Muscle layer of duodenum (tissue), 2 donors: ENCODE data around the gene MAFB.

Experiments
- H3K27ac ChIP-seq: one replicate; pipeline ENCODE4 v1.7.0; 2013; ENCODE audit warnings: mild to moderate bottlenecking, low read length
- H3K27me3 ChIP-seq: one replicate; pipeline ENCODE4 v1.7.0; 2013; ENCODE audit warnings: low read depth, mild to moderate bottlenecking, control low read depth, low read length
- H3K36me3 ChIP-seq, 2 donors: one replicate each; pipeline ENCODE4 v1.7.0; 2013; ENCODE audit warnings: low read length in 2 of 2, control low read depth in 1 of 2, mild to moderate bottlenecking in 1 of 2; ENCODE audit not compliant: insufficient read depth in 2 of 2, control insufficient read depth in 1 of 2
- H3K4me1 ChIP-seq, 2 donors: one replicate each; pipeline ENCODE4 v1.7.0; 2013; ENCODE audit warnings: low read length in 2 of 2, mild to moderate bottlenecking in 2 of 2, control low read depth in 1 of 2, moderate library complexity in 1 of 2; ENCODE audit not compliant: insufficient read depth in 2 of 2, control insufficient read depth in 1 of 2
- H3K4me3 ChIP-seq, 2 donors: one replicate each; pipeline ENCODE4 v1.7.0; 2013; ENCODE audit warnings: low read length in 2 of 2, low read depth in 1 of 2, mild to moderate bottlenecking in 1 of 2
- H3K9me3 ChIP-seq, 2 donors: one replicate each; pipeline ENCODE4 v1.7.0; 2013; ENCODE audit warnings: low read length in 2 of 2, control low read depth in 1 of 2, mild to moderate bottlenecking in 1 of 2; ENCODE audit not compliant: control insufficient read depth in 1 of 2
- donor health status: healthy.

MAFB gene

DNA sequence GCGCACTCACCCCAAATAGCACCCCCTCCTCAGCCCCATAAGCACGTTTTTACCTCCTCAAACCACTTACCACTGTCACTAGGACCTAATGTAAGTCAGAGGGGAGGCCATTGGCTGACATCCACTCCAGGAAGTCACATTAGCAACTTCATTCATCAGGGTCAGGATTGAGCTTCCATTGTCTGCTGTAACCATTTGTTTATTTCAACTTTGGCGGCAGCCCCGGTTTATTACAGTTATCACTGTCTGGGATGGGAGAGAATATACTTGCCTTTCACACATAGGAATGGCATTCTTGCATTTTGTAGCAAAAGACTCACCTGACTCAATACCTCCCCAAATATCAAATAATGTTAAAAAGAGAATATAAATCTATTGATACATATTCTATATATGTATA lies 38.3 kb downstream of the MAFB start:
- H3K27ac ChIP-seq = no peak overlapping the region
- no peaks in the 10 kb centered on the region for H3K27me3 ChIP-seq
- H3K4me1 ChIP-seq = no peaks in the 10 kb centered on the region

GRCh38 chr20:40648210-40649072 lies 40.6 kb downstream of the MAFB start:
- no peaks in the 10 kb centered on the region for H3K4me1 ChIP-seq
- H3K27me3 ChIP-seq = no peaks in the 10 kb centered on the region
- no peaks in the 10 kb centered on the region for H3K9me3 ChIP-seq
- H3K4me3 ChIP-seq = no peak overlapping the region
- H3K36me3 ChIP-seq = no peaks in the 10 kb centered on the region
- H3K27ac ChIP-seq = no peak overlapping the region

More for the DNA sequence above, 38.3 kb downstream of the MAFB start:
- H3K4me3 ChIP-seq = no peak overlapping the region
- H3K36me3 ChIP-seq = no peaks in the 10 kb centered on the region
- H3K9me3 ChIP-seq = no peaks in the 10 kb centered on the region

GRCh38 chr20:40646813-40647212 lies 42.2 kb downstream of the MAFB start:
- no peak overlapping the region for H3K27ac ChIP-seq
- H3K36me3 ChIP-seq = no peaks in the 10 kb centered on the region
- H3K9me3 ChIP-seq = no peaks in the 10 kb centered on the region
- H3K4me1 ChIP-seq = no peaks in the 10 kb centered on the region
- no peaks in the 10 kb centered on the region for H3K27me3 ChIP-seq
- H3K4me3 ChIP-seq = no peak overlapping the region

DNA sequence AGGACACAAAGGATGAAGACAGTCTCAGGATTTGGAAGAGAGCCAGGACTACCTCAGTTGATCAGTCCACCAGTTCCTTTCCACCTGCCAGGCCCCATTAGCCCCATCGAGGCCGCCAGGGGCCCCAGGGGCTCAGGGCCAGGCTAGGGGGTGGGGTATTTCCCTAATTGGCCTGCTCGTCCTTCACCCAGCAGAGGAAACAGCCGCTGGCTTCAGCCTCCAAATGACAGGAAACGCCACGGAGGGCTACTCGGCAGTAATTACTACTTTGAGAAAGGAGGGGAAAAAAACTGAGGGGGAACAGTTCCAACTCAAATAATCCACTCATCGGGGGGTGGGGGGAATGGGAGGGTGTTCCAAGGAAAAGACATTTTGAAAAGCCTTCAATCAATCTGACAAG lies 42.7 kb downstream of the MAFB start:
- Histone ChIP-seq H3K36me3 (no peaks in the 10 kb centered on the region), H3K27ac (no peak overlapping the region), H3K9me3 (no peaks in the 10 kb centered on the region), H3K27me3 (no peaks in the 10 kb centered on the region), H3K4me1 (no peaks in the 10 kb centered on the region), H3K4me3 (no peak overlapping the region)

- H3K4me1 ChIP-seq = no peaks in the 10 kb centered on the region
- H3K4me3 ChIP-seq = no peak overlapping the region
- no peaks in the 10 kb centered on the region for H3K27me3 ChIP-seq
- H3K27ac ChIP-seq = no peak overlapping the region
- no peaks in the 10 kb centered on the region for H3K9me3 ChIP-seq
- H3K36me3 ChIP-seq = no peaks in the 10 kb centered on the region
These were observed 44.2 kb downstream of the MAFB start for GRCh38 chr20:40644863-40645262.

DNA sequence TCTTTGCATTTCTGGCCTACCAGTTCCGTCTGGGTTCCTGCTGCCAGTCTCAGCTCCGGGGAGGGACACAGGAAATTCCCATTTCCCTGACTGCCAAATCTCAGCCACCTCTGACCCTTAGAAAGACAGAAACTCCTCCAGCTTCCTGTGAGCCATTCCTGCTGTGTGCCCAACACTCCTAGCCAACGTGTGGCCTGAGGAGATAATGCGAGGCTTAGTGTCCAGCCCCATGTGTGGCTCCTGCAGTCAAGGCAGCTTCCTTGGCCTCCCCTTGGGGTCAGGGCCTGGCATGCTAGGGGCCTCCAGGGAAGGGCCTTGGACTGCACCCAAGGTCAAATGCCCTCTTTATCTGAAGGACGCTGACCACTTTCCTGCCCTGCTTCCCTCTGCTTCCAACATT lies 45.1 kb downstream of the MAFB start:
- no peak overlapping the region for H3K27ac ChIP-seq
- H3K27me3 ChIP-seq = no peaks in the 10 kb centered on the region
- H3K4me3 ChIP-seq = no peak overlapping the region
- H3K9me3 ChIP-seq = no peaks in the 10 kb centered on the region
- no peaks in the 10 kb centered on the region for H3K4me1 ChIP-seq
- H3K36me3 ChIP-seq = no peaks in the 10 kb centered on the region

- no peaks in the 10 kb centered on the region for H3K9me3 ChIP-seq
- H3K4me3 ChIP-seq = no peak overlapping the region
- H3K4me1 ChIP-seq = no peaks in the 10 kb centered on the region
- H3K36me3 ChIP-seq = no peaks in the 10 kb centered on the region
- H3K27ac ChIP-seq = no peak overlapping the region
- no peaks in the 10 kb centered on the region for H3K27me3 ChIP-seq
These were observed 47.2 kb downstream of the MAFB start for GRCh38 chr20:40641809-40642208.

- Histone ChIP-seq H3K27me3 (no peaks in the 10 kb centered on the region), H3K4me3 (no peak overlapping the region), H3K36me3 (no peaks in the 10 kb centered on the region), H3K27ac (no peak overlapping the region), H3K9me3 (no peaks in the 10 kb centered on the region), H3K4me1 (no peaks in the 10 kb centered on the region)
These were observed 47.8 kb downstream of the MAFB start for GRCh38 chr20:40641202-40641601.

DNA sequence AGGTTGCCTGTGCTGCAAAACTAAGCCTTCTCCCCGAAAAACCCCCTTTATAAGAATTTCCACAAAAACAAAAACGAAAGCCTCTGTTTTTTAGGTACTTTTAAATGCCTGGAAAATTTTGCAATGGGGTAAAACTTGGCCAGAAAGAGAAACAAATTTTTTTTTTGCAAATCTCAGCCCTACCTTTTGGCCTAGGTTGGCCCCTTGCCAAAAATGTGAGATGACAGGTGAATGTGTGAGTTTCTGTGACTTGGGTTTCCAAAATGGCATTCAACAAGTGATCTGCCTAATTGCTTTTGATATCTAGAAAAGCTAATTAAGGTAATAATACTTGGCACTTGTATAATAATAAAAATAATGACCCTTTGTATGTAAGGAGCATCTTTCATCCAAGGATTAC lies 48.4 kb downstream of the MAFB start:
- no peaks in the 10 kb centered on the region for H3K4me1 ChIP-seq
- no peak overlapping the region for H3K4me3 ChIP-seq
- H3K9me3 ChIP-seq = no peaks in the 10 kb centered on the region
- H3K27me3 ChIP-seq = no peaks in the 10 kb centered on the region
- H3K27ac ChIP-seq = no peak overlapping the region
- no peaks in the 10 kb centered on the region for H3K36me3 ChIP-seq

- Histone ChIP-seq H3K4me1 (no peaks in the 10 kb centered on the region), H3K36me3 (no peaks in the 10 kb centered on the region), H3K27me3 (no peaks in the 10 kb centered on the region), H3K4me3 (no peak overlapping the region), H3K27ac (no peak overlapping the region), H3K9me3 (no peaks in the 10 kb centered on the region)
These were observed 49.2 kb downstream of the MAFB start for GRCh38 chr20:40639676-40640355.

- H3K27ac ChIP-seq = no peak overlapping the region
- no peaks in the 10 kb centered on the region for H3K4me1 ChIP-seq
- H3K4me3 ChIP-seq = no peak overlapping the region
- no peaks in the 10 kb centered on the region for H3K9me3 ChIP-seq
- no peaks in the 10 kb centered on the region for H3K27me3 ChIP-seq
- no peaks in the 10 kb centered on the region for H3K36me3 ChIP-seq
These were observed 49.9 kb downstream of the MAFB start for GRCh38 chr20:40639132-40639531.
